22Rv1 (cell line): Measurements from ENCODE around the gene FGFR2.

Experiments used
- CTCF ChIP-seq: fragments of 450-650 bp; IDR thresholded peaks from 2 replicates; pipeline ENCODE4 v1.5.1; 2017; ENCODE audit warnings: mild to moderate bottlenecking
- ZFX ChIP-seq: fragments of 450-650 bp; IDR thresholded peaks from 2 replicates; pipeline ENCODE4 v1.6.1; 2017; ENCODE audit warnings: antibody characterized with exemption, borderline replicate concordance

GRCh38 chr10:121493521-121493920 lies 104.7 kb downstream of the FGFR2 start:
- TF ChIP-seq CTCF = no peak
- TF ChIP-seq ZFX = no peak
